Common myeloid progenitor, CD34-positive (primary cell): ENCODE measurements around the gene EBP.
A peak's percentile ranks its signal among the peaks of the same experiment; 100 is the strongest.

ENCODE experiments used
- CTCF ChIA-PET: fragments of 350-600 bp; sonication (Branson Sonifier 250); formaldehyde crosslinking; loops from one replicate; lab custom pipeline; 2021; ENCODE audit warnings: antibody characterized with exemption; lab: Charles Lee
- POLR2A ChIA-PET: fragments of 350-600 bp; sonication (Branson Sonifier 250); formaldehyde crosslinking; loops from one replicate; lab custom pipeline; 2021; ENCODE audit warnings: antibody characterized with exemption; lab: Charles Lee
- DNase-seq, 3 donors: peaks; one replicate each; pipeline versions ENCODE4 v3.0.0 to v3.0.0-alpha.2; 2013
- H3K27ac ChIP-seq, 2 experiments: 1 replicate in 1 of 2; 2 replicates in 1 of 2; pipeline ENCODE4 v1.7.0; 2013; ENCODE audit warnings: inconsistent platforms in 2 of 2, low read length in 2 of 2, mild to moderate bottlenecking in 2 of 2, low read depth in 1 of 2, moderate library complexity in 1 of 2; ENCODE audit not compliant: severe bottlenecking in 2 of 2, insufficient read depth in 1 of 2, poor library complexity in 1 of 2
- H3K27me3 ChIP-seq, 5 experiments: replicated peaks in 2 of 5; 1 replicate in 3 of 5; 2 replicates in 2 of 5; pipeline versions ENCODE4 v1.6.1 to v1.7.0; 2013; ENCODE audit warnings: low read length in 4 of 5, mild to moderate bottlenecking in 2 of 5, moderate library complexity in 2 of 5, inconsistent platforms in 1 of 5; ENCODE audit not compliant: insufficient read depth in 5 of 5, control insufficient read depth in 4 of 5
- H3K36me3 ChIP-seq, 4 experiments: 1 replicate in 2 of 4; 2 replicates in 2 of 4; pipeline versions ENCODE4 v1.6.1 to v1.7.0; 2013; ENCODE audit warnings: low read length in 3 of 4, control low read depth in 1 of 4, mild to moderate bottlenecking in 1 of 4; ENCODE audit not compliant: control insufficient read depth in 4 of 4, insufficient read depth in 4 of 4
- H3K4me1 ChIP-seq, 4 experiments: 1 replicate in 3 of 4; 2 replicates in 1 of 4; pipeline versions ENCODE4 v1.6.1 to v1.7.1; 2013; ENCODE audit warnings: low read length in 3 of 4, mild to moderate bottlenecking in 3 of 4, control low read depth in 1 of 4, inconsistent platforms in 1 of 4, moderate library complexity in 1 of 4; ENCODE audit not compliant: control insufficient read depth in 4 of 4, insufficient read depth in 4 of 4; ENCODE audit errors: control extremely low read depth in 1 of 4
- H3K4me3 ChIP-seq, 7 experiments: 1 replicate in 4 of 7; 2 replicates in 3 of 7; pipeline versions ENCODE4 v1.5.1 to v1.7.0; 2013; ENCODE audit warnings: mild to moderate bottlenecking in 7 of 7, low read length in 6 of 7, moderate library complexity in 6 of 7, inconsistent platforms in 2 of 7, low read depth in 2 of 7, control low read depth in 1 of 7; ENCODE audit not compliant: insufficient read depth in 4 of 7, control insufficient read depth in 1 of 7; ENCODE audit errors: extremely low read depth in 1 of 7
- H3K9me3 ChIP-seq, 5 experiments: 1 replicate in 4 of 5; 2 replicates in 1 of 5; pipeline versions ENCODE4 v1.6.1 to v1.7.1; 2013; ENCODE audit warnings: low read length in 4 of 5, mild to moderate bottlenecking in 2 of 5, inconsistent platforms in 1 of 5, low read depth in 1 of 5, moderate library complexity in 1 of 5; ENCODE audit not compliant: control insufficient read depth in 4 of 5, insufficient read depth in 2 of 5; ENCODE audit errors: control extremely low read depth in 1 of 5
- WGBS: methylation state at CpG from one replicate; pipeline ENCODE4 v1.1.5; 2013; ENCODE audit not compliant: insufficient coverage; 5-methylcytosine and 5-hydroxymethylcytosine counted together

The EBP gene

DNA sequence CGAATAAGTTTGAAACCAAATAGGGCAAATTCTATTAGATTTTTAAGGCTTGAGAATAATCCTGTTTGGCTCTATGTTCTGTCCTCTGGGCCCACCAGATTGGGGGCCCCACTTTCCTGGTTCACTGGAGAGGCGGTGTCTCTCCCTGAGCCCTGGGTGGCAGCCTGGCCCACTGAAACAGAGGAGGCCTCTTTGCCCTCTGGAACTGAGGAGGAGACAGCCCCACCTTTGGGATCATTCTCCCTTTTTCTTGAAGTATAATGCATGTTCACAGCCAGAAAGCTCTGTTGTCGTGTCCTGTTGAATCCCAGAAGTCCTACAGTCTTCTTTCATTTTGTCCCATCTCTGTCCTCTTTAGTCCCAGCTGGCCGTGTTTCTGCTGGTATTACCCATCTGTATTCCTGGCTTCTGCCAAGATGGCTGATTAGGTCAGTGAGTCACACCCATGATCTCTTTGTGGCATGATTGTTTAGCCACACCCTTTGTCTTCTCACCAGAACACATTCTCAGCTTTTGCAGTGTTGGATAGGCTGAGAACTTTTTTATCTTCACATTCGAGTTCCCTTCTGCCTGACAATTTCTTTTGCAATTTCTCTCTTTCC, 9.9 kb downstream of the EBP start:
- H3K27ac ChIP-seq = peak overlapping the region in 1 of 2 experiments; percentile 6
- DNase-seq = peak in 1 of 3 donors; percentile 37
- ChIA-PET CTCF (no interaction called here), POLR2A (no interaction called here)
- 86% methylated on average over 5 of the region's 5 CpGs for WGBS
- H3K4me1 ChIP-seq = no peaks in the 10 kb centered on the region
- H3K27me3 ChIP-seq = no peaks in the 10 kb centered on the region
- H3K4me3 ChIP-seq = no peak overlapping the region
- H3K9me3 ChIP-seq = no peaks in the 10 kb centered on the region
- H3K36me3 ChIP-seq = peaks cover 0 to 23% (median 14%) of the 10 kb centered on the region in 4 experiments

DNA sequence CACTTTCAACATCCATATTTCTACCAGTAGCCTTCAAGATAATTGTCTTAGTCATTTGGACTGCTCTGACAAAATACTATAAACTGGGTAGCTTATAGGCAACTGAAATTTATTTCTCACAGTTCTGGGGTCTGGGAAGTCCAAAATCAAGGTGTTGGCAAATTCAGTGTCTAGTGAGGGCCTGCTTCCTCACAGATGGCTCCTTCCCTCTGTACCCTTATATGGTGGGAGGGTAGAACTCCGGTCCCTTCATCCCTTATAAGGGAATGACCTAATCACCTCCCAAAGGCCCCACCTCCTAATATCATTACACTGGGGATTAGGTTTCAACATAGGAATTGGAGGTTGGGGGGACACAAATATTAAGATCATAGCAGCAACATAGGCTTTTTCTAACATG, 10.6 kb downstream of the EBP start:
- ChIA-PET POLR2A (no interaction called here), CTCF (no interaction called here)
- no peak for DNase-seq
- Histone ChIP-seq H3K4me3 (no peak overlapping the region), H3K9me3 (no peaks in the 10 kb centered on the region), H3K36me3 (peaks cover 0 to 16% (median 9%) of the 10 kb centered on the region in 4 experiments), H3K27me3 (no peaks in the 10 kb centered on the region), H3K27ac (no peak overlapping the region), H3K4me1 (no peaks in the 10 kb centered on the region)
- WGBS = no CpG with 5 or more reads among the region's 1 CpG

DNA sequence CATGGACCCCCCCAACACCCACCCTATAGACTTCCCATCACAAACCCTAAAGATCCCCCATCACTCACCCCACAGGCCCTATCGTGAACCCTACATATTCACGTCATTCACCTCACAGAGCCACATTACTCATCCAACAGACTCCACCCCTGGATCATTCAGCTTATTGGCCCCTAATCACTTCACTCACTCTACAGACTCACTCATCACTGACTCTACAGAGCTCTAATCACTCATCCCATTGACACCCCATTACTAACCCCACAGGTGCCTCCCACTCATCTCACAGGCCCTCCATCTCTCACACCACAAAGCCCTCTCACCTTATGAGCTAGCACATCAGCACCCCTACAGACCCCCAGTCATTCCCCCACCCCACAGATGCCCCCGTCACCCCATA, 11.6 kb downstream of the EBP start:
- Histone ChIP-seq H3K4me3 (no peak overlapping the region), H3K27me3 (no peaks in the 10 kb centered on the region), H3K4me1 (no peaks in the 10 kb centered on the region), H3K27ac (no peak overlapping the region), H3K9me3 (no peaks in the 10 kb centered on the region), H3K36me3 (peaks cover 0 to 10% (median 5%) of the 10 kb centered on the region in 4 experiments)
- ChIA-PET POLR2A (no interaction called here), CTCF (no interaction called here)
- 83% methylated on average over 2 of the region's 3 CpGs for WGBS
- DNase-seq = no peak

DNA sequence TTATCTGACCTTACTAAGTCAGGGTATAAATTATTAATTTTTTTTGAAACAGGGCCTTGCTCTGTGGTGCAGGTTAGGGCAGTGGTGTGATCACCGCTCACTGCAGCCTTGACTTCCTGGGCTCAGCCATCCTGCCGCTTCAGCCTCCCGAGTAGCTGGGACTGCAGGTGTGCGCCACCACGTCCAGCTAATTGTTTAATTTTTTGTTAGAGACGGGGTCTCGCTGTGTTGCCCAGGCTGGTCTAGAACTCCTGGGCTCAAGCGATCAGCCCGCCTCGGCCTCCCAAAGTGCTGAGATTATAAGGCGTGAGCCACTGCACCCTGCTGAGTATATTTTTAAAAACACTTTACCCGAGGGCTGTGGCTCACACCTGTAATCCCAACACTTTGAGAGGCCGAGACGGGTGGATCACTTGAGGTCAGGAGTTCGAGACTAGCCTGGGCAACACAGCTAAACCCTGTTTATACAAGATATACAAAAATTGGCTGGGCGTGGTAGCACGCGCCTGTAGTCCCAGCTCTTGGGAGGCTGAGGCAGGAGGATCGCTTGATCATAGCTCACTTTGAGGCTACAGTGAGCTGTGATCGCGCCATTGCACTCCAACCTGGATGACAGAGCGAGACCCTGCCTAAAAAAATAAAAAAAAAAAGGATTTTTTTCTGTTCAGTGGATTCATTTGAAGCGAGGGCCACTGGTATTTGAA, 17.2 kb downstream of the EBP start:
- CTCF ChIA-PET = interaction anchor here (1.2 to 1.8 kb wide), 4 partner anchors 9 to 31 kb away, joined by 3 to 7 read pairs (median 4); no protein-coding TSS in a partner anchor
- peak overlapping the region in 3 of 7 experiments; percentile 5 to 54 (median 7) for H3K4me3 ChIP-seq
- peaks cover 0 to 2% (median 0%) of the 10 kb centered on the region in 4 experiments for H3K36me3 ChIP-seq
- POLR2A ChIA-PET = no interaction called here
- 89% methylated on average over 23 of the region's 23 CpGs for WGBS
- H3K27me3 ChIP-seq = no peaks in the 10 kb centered on the region
- H3K4me1 ChIP-seq = peaks cover 3 to 16% (median 5%) of the 10 kb centered on the region in 4 experiments
- DNase-seq = no peak
- H3K27ac ChIP-seq = peak overlapping the region in 1 of 2 experiments; percentile 76
- H3K9me3 ChIP-seq = no peaks in the 10 kb centered on the region

DNA sequence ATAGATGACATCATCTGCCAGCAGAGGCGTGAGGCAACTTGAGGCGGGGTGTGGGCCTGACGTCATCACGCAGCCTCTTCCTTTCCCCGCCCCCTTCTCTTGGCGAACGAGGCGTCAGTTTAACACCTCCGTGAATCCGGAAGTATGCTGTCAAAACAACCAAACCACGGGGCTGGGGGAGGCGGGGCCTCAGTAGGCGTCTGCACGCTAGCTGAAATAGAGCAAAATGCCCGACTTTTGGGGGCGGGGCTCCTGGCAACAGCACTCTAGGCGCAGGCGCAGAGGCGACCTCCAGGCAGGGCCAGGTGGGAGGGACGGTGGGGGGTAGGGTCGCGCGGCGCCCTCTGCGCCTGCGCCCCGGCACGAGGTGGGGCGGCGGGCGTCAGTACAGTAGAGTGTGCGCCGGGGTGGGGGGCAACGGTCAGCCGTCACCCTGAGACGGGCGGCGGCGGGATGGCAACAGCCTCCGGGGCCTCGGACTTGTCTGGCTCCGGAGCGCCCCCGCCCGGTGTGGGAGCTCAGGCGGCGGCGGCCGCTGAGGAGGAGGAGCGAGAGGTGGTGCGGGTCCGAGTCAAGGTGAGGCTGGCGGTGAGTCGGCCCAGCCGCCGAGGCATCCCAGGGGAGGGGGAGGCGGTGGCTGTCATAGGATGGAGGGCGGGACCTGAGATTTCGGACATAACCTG, 17.9 kb downstream of the EBP start, which contains the start of gene TBC1D25:
TBC1D25 (plus strand) TSS at position 370 of the 683 bp plus-strand sequence; CDS start at position 454, 84 bp downstream.
- ChIA-PET POLR2A (interaction anchor here (0.9 kb wide), 1 partner anchor 35 kb away, joined by 5 read pairs; the partner anchor contains the start of gene RBM3), CTCF (interaction anchor here (0.7 to 1.6 kb wide), 3 partner anchors 10 to 398 kb away, joined by 3 to 7 read pairs (median 4); no protein-coding TSS in a partner anchor)
- DNase-seq = peak; percentile 97 to 99 (median 98)
- 42% methylated on average over 33 of the region's 59 CpGs for WGBS
- peak within 1 kb of the TSS; percentile 70 to 83 for H3K27ac ChIP-seq
- peaks cover 0 to 3% (median under 1%) of the 10 kb centered on the region in 4 experiments for H3K36me3 ChIP-seq
- no peaks in the 10 kb centered on the region for H3K9me3 ChIP-seq
- no peaks in the 10 kb centered on the region for H3K27me3 ChIP-seq
- H3K4me1 ChIP-seq = peaks cover 3 to 16% (median 5%) of the 10 kb centered on the region in 4 experiments
- H3K4me3 ChIP-seq = peak within 1 kb of the TSS; percentile 59 to 85 (median 68)

DNA sequence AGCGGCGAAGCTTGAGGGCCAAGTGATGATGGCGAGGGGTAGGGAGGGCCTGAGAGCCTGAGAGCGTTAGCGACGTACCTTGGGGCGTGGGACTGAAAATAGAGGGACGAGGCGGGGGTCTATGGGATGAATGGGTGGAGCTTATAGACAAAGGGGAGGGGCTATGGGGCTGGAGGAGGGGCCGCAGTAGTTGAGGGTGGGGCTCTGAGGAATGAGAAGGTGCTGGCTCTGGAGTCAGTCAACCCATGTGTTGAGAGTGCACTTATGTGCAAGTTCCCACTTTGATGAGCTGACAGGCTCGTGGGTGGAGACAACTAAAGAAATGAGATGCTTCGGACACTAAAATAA, 18.4 kb downstream of the EBP start:
- WGBS = 44% methylated on average over 12 of the region's 12 CpGs
- H3K27me3 ChIP-seq = no peaks in the 10 kb centered on the region
- ChIA-PET CTCF (interaction anchor here (0.7 to 1.6 kb wide), 3 partner anchors 9 to 397 kb away, joined by 3 to 7 read pairs (median 4); no protein-coding TSS in a partner anchor), POLR2A (interaction anchor here (0.9 kb wide), 1 partner anchor 34 kb away, joined by 5 read pairs; the partner anchor contains the start of gene RBM3)
- no peaks in the 10 kb centered on the region for H3K9me3 ChIP-seq
- peaks cover 0 to 8% (median 2%) of the 10 kb centered on the region in 4 experiments for H3K36me3 ChIP-seq
- DNase-seq = peak; percentile 53 to 73 (median 69)
- H3K4me3 ChIP-seq = peak overlapping the region; percentile 59 to 85 (median 68)
- peaks cover 3 to 16% (median 5%) of the 10 kb centered on the region in 4 experiments for H3K4me1 ChIP-seq
- H3K27ac ChIP-seq = peak overlapping the region; percentile 70 to 83
